Neural progenitor cell (in vitro differentiated cells): ENCODE results near the gene UBE2R2.

ENCODE experiments used
- EZH2 ChIP-seq: fragments of 200-600 bp; sonication (generic); IDR thresholded peaks from 2 replicates; pipeline ENCODE4 v1.6.1; 2017; ENCODE audit warnings: antibody characterized with exemption, mild to moderate bottlenecking, moderate library complexity
- TF ChIP-seq, protein P1 (sequence below): fragments of 200-600 bp; sonication (generic); IDR thresholded peaks from 2 replicates; pipeline ENCODE4 v1.5.1; 2017; ENCODE audit warnings: antibody characterized with exemption, mild to moderate bottlenecking

- TF ChIP-seq EZH2: no peak
- TF ChIP-seq, protein P1, sequence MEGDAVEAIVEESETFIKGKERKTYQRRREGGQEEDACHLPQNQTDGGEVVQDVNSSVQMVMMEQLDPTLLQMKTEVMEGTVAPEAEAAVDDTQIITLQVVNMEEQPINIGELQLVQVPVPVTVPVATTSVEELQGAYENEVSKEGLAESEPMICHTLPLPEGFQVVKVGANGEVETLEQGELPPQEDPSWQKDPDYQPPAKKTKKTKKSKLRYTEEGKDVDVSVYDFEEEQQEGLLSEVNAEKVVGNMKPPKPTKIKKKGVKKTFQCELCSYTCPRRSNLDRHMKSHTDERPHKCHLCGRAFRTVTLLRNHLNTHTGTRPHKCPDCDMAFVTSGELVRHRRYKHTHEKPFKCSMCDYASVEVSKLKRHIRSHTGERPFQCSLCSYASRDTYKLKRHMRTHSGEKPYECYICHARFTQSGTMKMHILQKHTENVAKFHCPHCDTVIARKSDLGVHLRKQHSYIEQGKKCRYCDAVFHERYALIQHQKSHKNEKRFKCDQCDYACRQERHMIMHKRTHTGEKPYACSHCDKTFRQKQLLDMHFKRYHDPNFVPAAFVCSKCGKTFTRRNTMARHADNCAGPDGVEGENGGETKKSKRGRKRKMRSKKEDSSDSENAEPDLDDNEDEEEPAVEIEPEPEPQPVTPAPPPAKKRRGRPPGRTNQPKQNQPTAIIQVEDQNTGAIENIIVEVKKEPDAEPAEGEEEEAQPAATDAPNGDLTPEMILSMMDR: no peak
These were observed 34.3 kb downstream of the UBE2R2 start for GRCh38 chr9:33851301-33851700.
